Fibroblast of villous mesenchyme (primary cell): ENCODE measurements around the gene FAM171A2. TPM values are rescaled to one million over a fixed set of nuclear protein-coding genes. Genes with fewer than 3 reads are reported as not detected.

Experiments
- DNase-seq: peaks from one replicate; pipeline ENCODE4 v3.0.0-alpha.2; 2010; ENCODE audit warnings: low read depth
- H3K4me3 ChIP-seq: 2 replicates; pipeline ENCODE4 v1.5.1; 2011; ENCODE audit warnings: low read depth, mild to moderate bottlenecking, low read length
- total RNA-seq: library from RNA; depleted of rRNA; stranded (reverse); fragments of >200 nt; gene quantifications from 2 replicates; pipeline ENCODE4 v1.2.3, GENCODE V29; 2012
- TF ChIP-seq, protein P1 (sequence below): IDR thresholded peaks from 2 replicates; pipeline ENCODE4 v1.5.1; 2012; ENCODE audit warnings: low read depth, mild to moderate bottlenecking, low read length; ENCODE audit not compliant: insufficient read depth

Gene FAM171A2
- total RNA-seq, result 0.86 and 2.6 TPM in 2 replicates

DNA sequence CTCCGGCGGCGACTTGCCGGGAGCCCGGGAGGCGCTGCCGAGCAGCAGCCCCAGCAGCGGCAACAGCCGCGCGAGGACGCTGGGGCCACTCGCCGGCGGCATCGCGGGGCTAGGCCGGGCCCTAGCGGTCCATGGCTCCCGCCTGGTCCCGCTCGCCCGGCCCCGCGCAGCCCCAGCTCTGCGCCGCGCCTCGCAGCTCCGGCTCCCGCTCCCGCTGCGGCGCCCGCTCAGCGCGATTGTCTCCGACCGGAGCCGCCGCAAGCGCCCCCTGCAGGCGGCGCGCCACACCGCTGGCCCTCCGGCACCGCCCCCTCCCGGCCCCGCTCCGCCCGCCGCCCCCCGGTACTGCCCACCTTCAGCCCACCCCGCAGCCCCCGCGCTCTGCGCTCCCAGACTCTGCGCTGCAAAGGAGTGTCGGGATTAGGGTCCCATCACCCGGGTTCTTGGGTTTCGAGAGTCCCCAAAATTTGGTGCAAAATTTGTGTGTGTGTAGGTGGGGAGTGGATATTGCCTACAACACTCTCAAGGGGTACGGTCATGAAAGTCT, at the start of gene FAM171A2:
Gene FAM171A2 (minus strand): TSS at position 241 of the 547 bp plus-strand sequence. CDS start 139 bp downstream, at position 102.
- TF ChIP-seq, protein P1, sequence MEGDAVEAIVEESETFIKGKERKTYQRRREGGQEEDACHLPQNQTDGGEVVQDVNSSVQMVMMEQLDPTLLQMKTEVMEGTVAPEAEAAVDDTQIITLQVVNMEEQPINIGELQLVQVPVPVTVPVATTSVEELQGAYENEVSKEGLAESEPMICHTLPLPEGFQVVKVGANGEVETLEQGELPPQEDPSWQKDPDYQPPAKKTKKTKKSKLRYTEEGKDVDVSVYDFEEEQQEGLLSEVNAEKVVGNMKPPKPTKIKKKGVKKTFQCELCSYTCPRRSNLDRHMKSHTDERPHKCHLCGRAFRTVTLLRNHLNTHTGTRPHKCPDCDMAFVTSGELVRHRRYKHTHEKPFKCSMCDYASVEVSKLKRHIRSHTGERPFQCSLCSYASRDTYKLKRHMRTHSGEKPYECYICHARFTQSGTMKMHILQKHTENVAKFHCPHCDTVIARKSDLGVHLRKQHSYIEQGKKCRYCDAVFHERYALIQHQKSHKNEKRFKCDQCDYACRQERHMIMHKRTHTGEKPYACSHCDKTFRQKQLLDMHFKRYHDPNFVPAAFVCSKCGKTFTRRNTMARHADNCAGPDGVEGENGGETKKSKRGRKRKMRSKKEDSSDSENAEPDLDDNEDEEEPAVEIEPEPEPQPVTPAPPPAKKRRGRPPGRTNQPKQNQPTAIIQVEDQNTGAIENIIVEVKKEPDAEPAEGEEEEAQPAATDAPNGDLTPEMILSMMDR, result peak; percentile 30
- peak within 1 kb of the TSS; percentile 73 for H3K4me3 ChIP-seq
- peak; percentile 39 for DNase-seq

DNA sequence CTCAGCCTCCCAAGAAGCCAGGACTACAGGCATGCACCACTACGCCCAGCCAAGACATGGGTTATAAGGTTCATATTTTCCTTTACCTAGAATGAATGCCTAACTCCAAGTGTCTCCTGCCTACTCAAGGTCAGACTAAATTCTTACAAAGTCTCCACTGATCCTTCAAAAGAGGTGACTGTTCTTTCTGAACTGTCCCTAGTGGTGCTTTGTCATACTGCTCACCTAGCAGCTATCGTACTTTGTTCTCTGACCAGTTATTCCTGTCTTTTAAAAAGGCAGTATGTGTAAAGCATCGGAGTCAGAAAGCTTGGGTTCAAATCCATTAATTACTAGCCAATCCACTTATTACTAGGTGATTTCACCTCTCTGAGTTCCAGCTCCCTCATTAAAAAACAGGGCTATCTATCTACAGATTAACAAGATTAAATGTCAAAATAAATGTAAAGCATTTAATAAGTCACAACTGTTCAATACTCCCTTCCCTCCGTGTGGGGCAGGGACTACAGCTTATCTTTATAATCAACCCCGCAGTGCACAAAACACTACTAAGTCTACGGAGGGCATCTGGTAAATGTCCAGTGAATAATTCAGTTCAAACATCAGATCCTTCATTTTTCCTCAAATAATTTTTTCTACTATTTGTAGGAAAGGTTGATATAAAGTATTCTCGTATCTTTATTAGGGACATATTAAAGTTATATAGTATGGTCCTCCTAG, 45.8 kb upstream of the FAM171A2 start:
- TF ChIP-seq, protein P1, result peak; percentile 7
- H3K4me3 ChIP-seq, result no peak overlapping the region
- DNase-seq, result no peak

DNA sequence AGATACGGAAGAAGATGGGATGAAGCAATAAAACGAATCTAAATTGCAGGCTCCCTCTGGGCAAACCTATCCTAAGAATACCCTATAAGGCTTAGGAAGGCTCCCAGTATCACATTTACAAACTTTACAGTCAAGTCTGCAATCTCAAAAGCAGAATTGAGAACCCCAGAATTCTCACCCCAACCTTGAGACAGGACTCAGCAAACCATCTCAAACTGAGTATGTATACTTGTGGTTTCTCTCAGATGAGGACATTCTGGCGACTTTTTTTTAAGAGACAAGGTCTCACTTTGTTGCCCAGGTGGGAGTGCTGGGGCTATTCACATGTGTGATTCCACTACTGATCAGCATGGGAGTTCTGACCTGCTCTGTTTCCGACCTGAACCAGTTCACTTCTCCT, 45.1 kb upstream of the FAM171A2 start:
- H3K4me3 ChIP-seq, result no peak overlapping the region
- TF ChIP-seq, protein P1, result no peak
- DNase-seq, result no peak

DNA sequence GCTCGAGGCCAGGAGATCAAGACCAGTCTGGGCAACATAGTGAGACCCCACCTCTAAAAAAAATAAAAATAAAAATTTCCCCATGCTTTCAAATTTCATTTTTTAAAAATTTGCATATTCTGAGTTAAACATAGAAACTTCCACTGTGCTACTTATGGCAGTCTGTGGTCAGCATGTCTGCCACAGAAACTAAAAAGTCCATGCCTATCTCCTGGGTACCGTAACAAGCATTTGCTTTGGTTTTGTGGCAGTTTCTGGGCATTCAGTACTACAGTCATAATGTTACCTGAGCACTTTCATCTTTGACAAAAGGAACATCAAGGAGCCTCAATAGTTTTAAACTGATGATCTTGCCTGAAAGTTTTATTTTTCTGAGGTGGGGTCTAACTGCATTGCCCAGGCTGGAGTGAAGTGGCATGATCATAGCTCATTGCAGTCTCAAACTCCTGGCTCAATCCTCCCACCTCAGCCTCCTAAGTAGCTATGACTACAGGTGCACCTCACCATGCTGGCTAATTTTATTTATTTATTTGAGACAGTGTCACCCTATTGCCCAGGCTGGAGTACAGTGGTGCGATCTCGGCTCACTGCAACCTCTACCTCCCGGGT, 39.0 kb upstream of the FAM171A2 start:
- H3K4me3 ChIP-seq, result no peak overlapping the region
- DNase-seq, result no peak
- TF ChIP-seq, protein P1, result no peak

DNA sequence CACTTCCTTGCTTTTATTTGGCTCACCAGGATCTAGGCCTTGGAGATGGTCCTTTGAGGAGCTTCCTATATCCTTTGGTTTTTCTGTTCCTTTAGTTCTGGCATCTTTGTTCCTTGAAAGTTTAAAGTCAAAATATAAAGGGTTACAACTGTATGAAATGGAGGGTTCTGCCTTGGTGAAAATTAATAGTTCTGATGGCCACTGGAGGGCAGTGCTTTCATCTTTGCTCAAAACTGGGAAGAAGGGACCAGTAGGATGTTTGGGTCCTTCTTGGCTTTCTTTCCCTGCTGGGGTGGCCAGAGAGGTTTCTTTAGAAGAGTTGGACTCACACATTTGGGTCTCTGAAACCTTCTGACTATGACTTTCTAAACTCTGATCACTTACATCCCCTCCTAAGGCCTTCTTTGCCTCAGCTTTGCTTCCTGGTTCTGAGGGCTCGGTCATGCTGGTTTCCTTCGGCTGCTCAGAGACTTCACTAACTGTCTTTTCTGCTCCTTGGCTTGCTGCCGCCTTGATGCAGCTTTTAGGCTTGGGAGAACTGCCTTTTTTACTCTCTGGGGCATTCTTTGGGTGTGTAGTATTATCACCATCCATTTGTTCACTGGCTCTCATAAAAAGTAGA, 36.7 kb upstream of the FAM171A2 start:
- TF ChIP-seq, protein P1, result peak; percentile 53
- H3K4me3 ChIP-seq, result no peak overlapping the region
- peak; percentile 42 for DNase-seq

DNA sequence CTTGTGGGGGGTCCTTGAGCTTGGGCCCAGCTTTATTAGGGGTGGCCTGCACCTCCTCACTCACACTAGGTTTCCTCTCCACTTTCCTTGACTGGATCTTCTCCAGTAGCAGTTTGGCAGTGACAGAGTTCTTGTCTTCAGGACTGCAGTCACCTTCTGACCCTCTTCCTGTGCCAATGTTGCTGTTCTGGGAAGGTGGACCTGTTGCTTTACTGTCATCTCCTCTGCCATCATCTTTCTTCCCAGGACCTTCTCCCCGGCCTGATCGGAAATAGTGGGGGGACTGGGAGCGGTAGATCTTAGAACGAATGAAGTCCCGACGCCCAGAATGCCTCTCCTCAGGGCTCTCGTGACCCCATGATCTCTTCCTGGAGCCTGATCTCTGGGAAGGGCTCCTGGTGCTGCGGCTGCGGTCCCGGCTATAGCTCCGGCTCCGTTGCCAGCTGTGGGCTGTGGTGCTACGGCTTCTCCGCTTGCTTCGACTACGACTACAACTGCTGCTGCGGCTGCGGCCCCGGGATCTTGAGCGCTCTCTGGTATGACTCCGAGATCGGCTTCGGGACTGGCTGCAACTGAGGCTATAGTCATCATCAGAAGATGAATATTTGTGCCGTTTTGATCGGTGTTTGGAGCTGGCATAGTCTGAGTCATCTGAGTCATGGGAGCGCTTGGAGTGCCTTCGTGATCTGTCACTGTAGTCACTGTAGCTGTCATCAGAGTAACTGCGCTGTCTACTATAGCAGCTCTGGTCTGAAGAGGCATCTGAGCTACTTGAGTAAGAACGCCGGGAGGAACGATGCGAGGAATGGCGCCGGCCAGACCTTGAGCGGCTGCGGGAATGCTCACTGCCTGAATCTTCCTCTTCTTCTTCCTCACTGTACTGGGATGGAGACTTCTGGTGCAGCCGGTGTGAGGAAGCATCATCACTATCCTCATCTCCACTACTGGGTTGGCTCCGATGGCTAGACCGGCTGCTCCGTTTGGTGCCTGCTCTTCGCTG, 35.3 kb upstream of the FAM171A2 start:
- DNase-seq, result no peak
- H3K4me3 ChIP-seq, result no peak overlapping the region
- TF ChIP-seq, protein P1, result no peak
